Measurements from ENCODE around the gene CBFA2T3.

Gene CBFA2T3

GRCh38 chr16:88846088-88846487 is 130.9 kb downstream of the CBFA2T3 start:
- Histone ChIP-seq H3K4me3 (ENCODE audit: low read length in 2 of 2) (no peak overlapping the region), H3K9me3 (ENCODE audit: control insufficient read depth in 2 of 2, low read length in 2 of 2) (no peaks in the 10 kb centered on the region), H3K9ac (ENCODE audit: low read depth in 1 of 2, low read length in 2 of 2) (no peak overlapping the region), H3K4me1 (ENCODE audit: control insufficient read depth in 2 of 2, insufficient read depth in 2 of 2, low read length in 2 of 2) (no peaks in the 10 kb centered on the region), H3K27ac (ENCODE audit: low read depth in 2 of 2, low read length in 2 of 2) (no peak overlapping the region), H3K27me3 (ENCODE audit: control insufficient read depth in 2 of 2, insufficient read depth in 2 of 2, low read length in 2 of 2) (no peaks in the 10 kb centered on the region), H3K36me3 (ENCODE audit: control insufficient read depth in 2 of 2, insufficient read depth in 2 of 2, low read length in 2 of 2) (peaks cover 4 to 9% of the 10 kb centered on the region in 2 donors)

- H3K36me3 ChIP-seq (ENCODE audit: control insufficient read depth in 2 of 2, insufficient read depth in 2 of 2, low read length in 2 of 2), result peaks cover 10 to 18% of the 10 kb centered on the region in 2 donors
- H3K27ac ChIP-seq (ENCODE audit: low read depth in 2 of 2, low read length in 2 of 2), result no peak overlapping the region
Observed at GRCh38 chr16:88844419-88845036, 132.5 kb downstream of the CBFA2T3 start.

GRCh38 chr16:88843256-88843655 is 133.8 kb downstream of the CBFA2T3 start:
- H3K36me3 ChIP-seq (ENCODE audit: control insufficient read depth in 2 of 2, insufficient read depth in 2 of 2, low read length in 2 of 2), result peaks cover 10 to 20% of the 10 kb centered on the region in 2 donors
- no peaks in the 10 kb centered on the region for H3K4me1 ChIP-seq (ENCODE audit: control insufficient read depth in 2 of 2, insufficient read depth in 2 of 2, low read length in 2 of 2)
- H3K27me3 ChIP-seq (ENCODE audit: control insufficient read depth in 2 of 2, insufficient read depth in 2 of 2, low read length in 2 of 2), result no peaks in the 10 kb centered on the region
- no peak overlapping the region for H3K9ac ChIP-seq (ENCODE audit: low read depth in 1 of 2, low read length in 2 of 2)
- no peaks in the 10 kb centered on the region for H3K9me3 ChIP-seq (ENCODE audit: control insufficient read depth in 2 of 2, low read length in 2 of 2)
- no peak overlapping the region for H3K27ac ChIP-seq (ENCODE audit: low read depth in 2 of 2, low read length in 2 of 2)
- H3K4me3 ChIP-seq (ENCODE audit: low read length in 2 of 2), result no peak overlapping the region

More at GRCh38 chr16:88844419-88845036, 132.5 kb downstream of the CBFA2T3 start:
- Histone ChIP-seq H3K9me3 (ENCODE audit: control insufficient read depth in 2 of 2, low read length in 2 of 2) (no peaks in the 10 kb centered on the region), H3K4me3 (ENCODE audit: low read length in 2 of 2) (no peak overlapping the region), H3K9ac (ENCODE audit: low read depth in 1 of 2, low read length in 2 of 2) (no peak overlapping the region), H3K4me1 (ENCODE audit: control insufficient read depth in 2 of 2, insufficient read depth in 2 of 2, low read length in 2 of 2) (no peaks in the 10 kb centered on the region), H3K27me3 (ENCODE audit: control insufficient read depth in 2 of 2, insufficient read depth in 2 of 2, low read length in 2 of 2) (no peaks in the 10 kb centered on the region)

- H3K4me3 ChIP-seq (ENCODE audit: low read length in 2 of 2), result no peak overlapping the region
- no peak overlapping the region for H3K27ac ChIP-seq (ENCODE audit: low read depth in 2 of 2, low read length in 2 of 2)
- no peaks in the 10 kb centered on the region for H3K9me3 ChIP-seq (ENCODE audit: control insufficient read depth in 2 of 2, low read length in 2 of 2)
- H3K27me3 ChIP-seq (ENCODE audit: control insufficient read depth in 2 of 2, insufficient read depth in 2 of 2, low read length in 2 of 2), result no peaks in the 10 kb centered on the region
- H3K9ac ChIP-seq (ENCODE audit: low read depth in 1 of 2, low read length in 2 of 2), result no peak overlapping the region
- H3K4me1 ChIP-seq (ENCODE audit: control insufficient read depth in 2 of 2, insufficient read depth in 2 of 2, low read length in 2 of 2), result no peaks in the 10 kb centered on the region
- peaks cover 10 to 20% of the 10 kb centered on the region in 2 donors for H3K36me3 ChIP-seq (ENCODE audit: control insufficient read depth in 2 of 2, insufficient read depth in 2 of 2, low read length in 2 of 2)
Observed at GRCh38 chr16:88842806-88843205, 134.2 kb downstream of the CBFA2T3 start.

- peaks cover 10 to 22% of the 10 kb centered on the region in 2 donors for H3K36me3 ChIP-seq (ENCODE audit: control insufficient read depth in 2 of 2, insufficient read depth in 2 of 2, low read length in 2 of 2)
- no peaks in the 10 kb centered on the region for H3K9me3 ChIP-seq (ENCODE audit: control insufficient read depth in 2 of 2, low read length in 2 of 2)
- no peaks in the 10 kb centered on the region for H3K4me1 ChIP-seq (ENCODE audit: control insufficient read depth in 2 of 2, insufficient read depth in 2 of 2, low read length in 2 of 2)
- H3K27me3 ChIP-seq (ENCODE audit: control insufficient read depth in 2 of 2, insufficient read depth in 2 of 2, low read length in 2 of 2), result no peaks in the 10 kb centered on the region
- no peak overlapping the region for H3K9ac ChIP-seq (ENCODE audit: low read depth in 1 of 2, low read length in 2 of 2)
- H3K27ac ChIP-seq (ENCODE audit: low read depth in 2 of 2, low read length in 2 of 2), result no peak overlapping the region
- H3K4me3 ChIP-seq (ENCODE audit: low read length in 2 of 2), result no peak overlapping the region
Observed at GRCh38 chr16:88842308-88842756, 134.7 kb downstream of the CBFA2T3 start.

GRCh38 chr16:88841521-88842307 is 135.3 kb downstream of the CBFA2T3 start:
- Histone ChIP-seq H3K36me3 (ENCODE audit: control insufficient read depth in 2 of 2, insufficient read depth in 2 of 2, low read length in 2 of 2) (peaks cover 10 to 22% of the 10 kb centered on the region in 2 donors), H3K9me3 (ENCODE audit: control insufficient read depth in 2 of 2, low read length in 2 of 2) (no peaks in the 10 kb centered on the region), H3K27me3 (ENCODE audit: control insufficient read depth in 2 of 2, insufficient read depth in 2 of 2, low read length in 2 of 2) (no peaks in the 10 kb centered on the region), H3K9ac (ENCODE audit: low read depth in 1 of 2, low read length in 2 of 2) (no peak overlapping the region), H3K4me1 (ENCODE audit: control insufficient read depth in 2 of 2, insufficient read depth in 2 of 2, low read length in 2 of 2) (no peaks in the 10 kb centered on the region), H3K27ac (ENCODE audit: low read depth in 2 of 2, low read length in 2 of 2) (no peak overlapping the region), H3K4me3 (ENCODE audit: low read length in 2 of 2) (no peak overlapping the region)

GRCh38 chr16:88840600-88841215 is 136.3 kb downstream of the CBFA2T3 start:
- no peak overlapping the region for H3K9ac ChIP-seq (ENCODE audit: low read depth in 1 of 2, low read length in 2 of 2)
- H3K36me3 ChIP-seq (ENCODE audit: control insufficient read depth in 2 of 2, insufficient read depth in 2 of 2, low read length in 2 of 2), result peaks cover 13 to 22% of the 10 kb centered on the region in 2 donors
- H3K4me1 ChIP-seq (ENCODE audit: control insufficient read depth in 2 of 2, insufficient read depth in 2 of 2, low read length in 2 of 2), result no peaks in the 10 kb centered on the region
- no peaks in the 10 kb centered on the region for H3K27me3 ChIP-seq (ENCODE audit: control insufficient read depth in 2 of 2, insufficient read depth in 2 of 2, low read length in 2 of 2)
- no peak overlapping the region for H3K27ac ChIP-seq (ENCODE audit: low read depth in 2 of 2, low read length in 2 of 2)
- no peak overlapping the region for H3K4me3 ChIP-seq (ENCODE audit: low read length in 2 of 2)
- no peaks in the 10 kb centered on the region for H3K9me3 ChIP-seq (ENCODE audit: control insufficient read depth in 2 of 2, low read length in 2 of 2)

GRCh38 chr16:88839745-88840599 is 137.0 kb downstream of the CBFA2T3 start:
- Histone ChIP-seq H3K4me1 (ENCODE audit: control insufficient read depth in 2 of 2, insufficient read depth in 2 of 2, low read length in 2 of 2) (no peaks in the 10 kb centered on the region), H3K4me3 (ENCODE audit: low read length in 2 of 2) (no peak overlapping the region), H3K36me3 (ENCODE audit: control insufficient read depth in 2 of 2, insufficient read depth in 2 of 2, low read length in 2 of 2) (peaks cover 17 to 26% of the 10 kb centered on the region in 2 donors)

GRCh38 chr16:88839026-88839529 is 137.9 kb downstream of the CBFA2T3 start:
- no peaks in the 10 kb centered on the region for H3K4me1 ChIP-seq (ENCODE audit: control insufficient read depth in 2 of 2, insufficient read depth in 2 of 2, low read length in 2 of 2)
- no peak overlapping the region for H3K27ac ChIP-seq (ENCODE audit: low read depth in 2 of 2, low read length in 2 of 2)
- H3K9ac ChIP-seq (ENCODE audit: low read depth in 1 of 2, low read length in 2 of 2), result no peak overlapping the region
- no peaks in the 10 kb centered on the region for H3K9me3 ChIP-seq (ENCODE audit: control insufficient read depth in 2 of 2, low read length in 2 of 2)
- peaks cover 17 to 26% of the 10 kb centered on the region in 2 donors for H3K36me3 ChIP-seq (ENCODE audit: control insufficient read depth in 2 of 2, insufficient read depth in 2 of 2, low read length in 2 of 2)
- H3K4me3 ChIP-seq (ENCODE audit: low read length in 2 of 2), result no peak overlapping the region
- no peaks in the 10 kb centered on the region for H3K27me3 ChIP-seq (ENCODE audit: control insufficient read depth in 2 of 2, insufficient read depth in 2 of 2, low read length in 2 of 2)

More at GRCh38 chr16:88839745-88840599, 137.0 kb downstream of the CBFA2T3 start:
- Histone ChIP-seq H3K9ac (ENCODE audit: low read depth in 1 of 2, low read length in 2 of 2) (no peak overlapping the region), H3K27me3 (ENCODE audit: control insufficient read depth in 2 of 2, insufficient read depth in 2 of 2, low read length in 2 of 2) (no peaks in the 10 kb centered on the region), H3K9me3 (ENCODE audit: control insufficient read depth in 2 of 2, low read length in 2 of 2) (no peaks in the 10 kb centered on the region), H3K27ac (ENCODE audit: low read depth in 2 of 2, low read length in 2 of 2) (no peak overlapping the region)

Data from mucosa of rectum (tissue), 2 donors.